ENCODE results near the gene TICAM1. TPM values are rescaled to one million over a fixed set of nuclear protein-coding genes. Genes with fewer than 3 reads are reported as not detected.

Gene TICAM1
- total and polyA plus RNA-seq, 2 of the 8 experiments (the other 6 are each of a cell fraction or from before 2014, with no cell fraction given) = 0.41 to 0.65 TPM

DNA sequence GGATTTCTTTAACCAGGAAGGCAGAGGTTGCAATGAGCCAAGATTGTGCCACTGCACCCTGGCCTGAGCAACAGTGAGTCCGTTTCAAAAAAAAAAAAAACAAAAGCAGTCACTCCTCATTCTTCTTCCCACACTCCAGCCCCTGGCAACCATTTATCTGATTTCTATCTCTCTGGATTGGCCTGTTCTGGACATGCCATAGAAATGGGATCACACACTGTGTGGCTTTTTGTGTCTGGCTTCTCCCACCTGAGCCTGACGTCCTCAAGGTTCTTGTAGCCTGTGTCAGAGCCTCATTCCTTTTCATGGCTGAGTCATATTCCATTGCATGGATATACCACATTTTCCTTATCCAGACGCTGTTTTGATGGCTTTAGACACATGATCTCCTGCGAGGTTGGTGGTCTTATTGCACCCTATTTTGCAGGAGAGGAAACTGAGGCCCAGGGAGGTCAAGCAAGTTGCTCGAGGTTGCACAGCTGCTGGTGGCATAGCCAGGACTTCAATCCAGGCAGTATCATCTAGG is 55.8 kb downstream of the TICAM1 start:
- H4K5ac ChIP-seq (ENCODE audit: insufficient read length, low read depth, low read length) = no peak overlapping the region
- no peak overlapping the region for H2BK15ac ChIP-seq (ENCODE audit: low read length)
- no peak overlapping the region for H3K9ac ChIP-seq (replicated peaks in 1 of 4; ENCODE audit: extremely low read depth in 1 of 4, low read depth in 3 of 4, low read length in 3 of 4)
- no peak overlapping the region for H4K8ac ChIP-seq (ENCODE audit: extremely low read depth, insufficient read depth, low read length)
- no peak overlapping the region for H3K4me3 ChIP-seq (ENCODE audit: extremely low read depth in 1 of 4, insufficient read depth in 2 of 4, low read depth in 3 of 4, low read length in 4 of 4)
- no peak overlapping the region for H3K4me2 ChIP-seq (ENCODE audit: insufficient read depth in 1 of 2, low read depth in 2 of 2, low read length in 2 of 2)
- DNase-seq (ENCODE audit: low read depth in 1 of 2, low spot score in 2 of 2) (no peak), FAIRE-seq (no peak)
- H3K18ac ChIP-seq (ENCODE audit: extremely low read depth, low read length) = no peak overlapping the region
- no peaks in the 10 kb centered on the region for H3K23me2 ChIP-seq (ENCODE audit: low read depth, low read length)
- no peaks in the 10 kb centered on the region for H3K79me1 ChIP-seq (ENCODE audit: low read depth, low read length)
- no peak overlapping the region for H2AFZ ChIP-seq (ENCODE audit: low read length)
- no peaks in the 10 kb centered on the region for H4K20me1 ChIP-seq (replicated peaks in 1 of 2; ENCODE audit: control insufficient read depth in 1 of 2, insufficient read depth in 2 of 2, low read length in 2 of 2)
- TF ChIP-seq SP4 (IDR thresholded peaks at IDR 0.05; ENCODE audit: low read length) (no peak), GABPA (IDR thresholded peaks at IDR 0.05; ENCODE audit: borderline replicate concordance, insufficient read depth, low read length) (no peak), EP300 (IDR thresholded peaks at IDR 0.05; ENCODE audit: borderline replicate concordance in 1 of 2, low read depth in 2 of 2, low read length in 2 of 2) (no peak), CTBP2 (IDR thresholded peaks at IDR 0.05; ENCODE audit: borderline replicate concordance, insufficient read depth, insufficient read length, low read length) (no peak), SIN3A (conservative IDR thresholded peaks at IDR 0.05 in 1 of 2, IDR thresholded peaks at IDR 0.05 in 1 of 2; ENCODE audit: low read depth in 1 of 2, low read length in 2 of 2) (no peak), FOSL1 (IDR thresholded peaks at IDR 0.05; ENCODE audit: insufficient read depth, low read depth, low read length) (no peak), JUN (IDR thresholded peaks at IDR 0.05; ENCODE audit: low read depth, low read length) (no peak), CEBPB (IDR thresholded peaks at IDR 0.05; ENCODE audit: low read depth, low read length) (no peak)
- POLR2A ChIA-PET (ENCODE audit: partially characterized antibody) = no interaction called here
- no peak overlapping the region for H3K4ac ChIP-seq (replicated peaks; ENCODE audit: insufficient read length, low read depth, low read length)
- H3K4me1 ChIP-seq (replicated peaks in 1 of 4; ENCODE audit: control insufficient read depth in 3 of 4, insufficient read depth in 4 of 4, low read length in 3 of 4) = no peaks in the 10 kb centered on the region
- no peak overlapping the region for H2AK5ac ChIP-seq (ENCODE audit: low read depth, low read length)
- no peaks in the 10 kb centered on the region for H3K9me3 ChIP-seq (ENCODE audit: insufficient read depth in 2 of 2, low read depth in 1 of 2, low read length in 1 of 2)
- H4K91ac ChIP-seq (replicated peaks; ENCODE audit: insufficient read length, low read length) = no peak overlapping the region
- WGBS, 2 experiments (ENCODE audit: extremely low coverage in 1 of 2, insufficient coverage in 1 of 2, insufficient read length in 1 of 2, insufficient replicate concordance in 2 of 2, low coverage in 1 of 2, low lambda C conversion rate in 2 of 2, missing lambda C conversion rate in 1 of 2) = 74% methylated on average over 5 of the region's 5 CpGs; no CpG with 5 or more reads in 1 of the 2 experiments
- CTCF ChIA-PET (ENCODE audit: partially characterized antibody) = interaction anchor here (0.9 kb wide), 1 partner anchor 27 kb away, joined by 3 read pairs; no protein-coding TSS in a partner anchor
- H3K36me3 ChIP-seq (ENCODE audit: control insufficient read depth in 2 of 4, insufficient read depth in 4 of 4, low read length in 3 of 4) = no peaks in the 10 kb centered on the region
- no peak overlapping the region for H3K23ac ChIP-seq (ENCODE audit: insufficient read length)
- no peak overlapping the region for H2BK12ac ChIP-seq (ENCODE audit: low read depth, low read length)
- H3K79me2 ChIP-seq (ENCODE audit: control insufficient read depth in 1 of 2, insufficient read depth in 2 of 2, low read length in 2 of 2) = no peaks in the 10 kb centered on the region
- no peak overlapping the region for H2BK120ac ChIP-seq (replicated peaks; ENCODE audit: low read depth, low read length)
- H3K56ac ChIP-seq (replicated peaks; ENCODE audit: insufficient read length, low read depth, low read length) = no peak overlapping the region
- H3K14ac ChIP-seq (ENCODE audit: insufficient read length) = no peak overlapping the region
- H3K27me3 ChIP-seq (replicated peaks in 1 of 4; ENCODE audit: control insufficient read depth in 3 of 4, extremely low read depth in 1 of 4, insufficient read depth in 3 of 4, low read length in 3 of 4) = no peaks in the 10 kb centered on the region
- no peak overlapping the region for H2BK5ac ChIP-seq (ENCODE audit: low read depth, low read length)
- no peak overlapping the region for H3K27ac ChIP-seq (ENCODE audit: low read depth, low read length)
- no peak overlapping the region for H2BK20ac ChIP-seq (ENCODE audit: low read length)

All from H1 (cell line).